Measurements from ENCODE around the gene FGF14.

DNA sequence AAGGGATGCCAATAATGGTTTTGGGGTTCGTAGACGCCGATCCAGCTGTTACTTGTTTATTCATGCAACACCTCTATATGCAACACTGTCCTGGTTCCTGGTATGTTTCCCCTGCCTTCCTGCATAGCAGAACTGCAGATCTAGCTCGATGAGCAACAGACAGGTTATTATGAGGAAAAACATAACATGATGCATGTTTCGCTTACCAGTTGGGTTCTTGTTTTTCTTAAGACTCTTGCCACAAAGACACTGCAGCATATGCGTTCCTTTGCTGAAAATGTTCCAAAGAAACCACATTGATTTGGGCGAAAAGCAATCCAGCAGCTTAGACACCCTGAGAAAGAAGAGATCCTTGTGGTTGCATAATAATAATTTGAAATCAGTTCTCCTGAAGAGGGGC lies 583 bp downstream of the FGF14 start:
- TF ChIP-seq, protein P1, sequence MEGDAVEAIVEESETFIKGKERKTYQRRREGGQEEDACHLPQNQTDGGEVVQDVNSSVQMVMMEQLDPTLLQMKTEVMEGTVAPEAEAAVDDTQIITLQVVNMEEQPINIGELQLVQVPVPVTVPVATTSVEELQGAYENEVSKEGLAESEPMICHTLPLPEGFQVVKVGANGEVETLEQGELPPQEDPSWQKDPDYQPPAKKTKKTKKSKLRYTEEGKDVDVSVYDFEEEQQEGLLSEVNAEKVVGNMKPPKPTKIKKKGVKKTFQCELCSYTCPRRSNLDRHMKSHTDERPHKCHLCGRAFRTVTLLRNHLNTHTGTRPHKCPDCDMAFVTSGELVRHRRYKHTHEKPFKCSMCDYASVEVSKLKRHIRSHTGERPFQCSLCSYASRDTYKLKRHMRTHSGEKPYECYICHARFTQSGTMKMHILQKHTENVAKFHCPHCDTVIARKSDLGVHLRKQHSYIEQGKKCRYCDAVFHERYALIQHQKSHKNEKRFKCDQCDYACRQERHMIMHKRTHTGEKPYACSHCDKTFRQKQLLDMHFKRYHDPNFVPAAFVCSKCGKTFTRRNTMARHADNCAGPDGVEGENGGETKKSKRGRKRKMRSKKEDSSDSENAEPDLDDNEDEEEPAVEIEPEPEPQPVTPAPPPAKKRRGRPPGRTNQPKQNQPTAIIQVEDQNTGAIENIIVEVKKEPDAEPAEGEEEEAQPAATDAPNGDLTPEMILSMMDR (IDR thresholded peaks at IDR 0.05): no peak
- no peak for TF ChIP-seq EZH2 (IDR thresholded peaks at IDR 0.05; ENCODE audit: borderline replicate concordance, insufficient read depth, low read depth, low read length, poor library complexity, severe bottlenecking)

All from B cell (primary cell).